Liver (tissue), 9 donors: Measurements from ENCODE around the gene STOX1. TPM values are rescaled to one million over a fixed set of nuclear protein-coding genes. Genes with fewer than 3 reads are reported as not detected.

Experiments
- DNase-seq: peaks from one replicate; pipeline ENCODE4 v3.0.0-alpha.2; 2017; ENCODE audit warnings: low spot score
- H3K27ac ChIP-seq, 2 donors: one replicate each; pipeline ENCODE4 v1.7.0; 2013; ENCODE audit warnings: inconsistent platforms in 2 of 2, low read length in 2 of 2, control low read depth in 1 of 2, low read depth in 1 of 2, mild to moderate bottlenecking in 1 of 2
- H3K27me3 ChIP-seq, 4 donors: one replicate each; pipeline versions ENCODE4 v1.6.1 to v1.7.0; 2013; ENCODE audit warnings: low read length in 3 of 4, inconsistent platforms in 1 of 4, mild to moderate bottlenecking in 1 of 4, moderate library complexity in 1 of 4; ENCODE audit not compliant: control insufficient read depth in 4 of 4, insufficient read depth in 4 of 4
- H3K36me3 ChIP-seq, 4 donors: one replicate each; pipeline versions ENCODE4 v1.6.1 to v1.7.0; 2013; ENCODE audit warnings: low read length in 3 of 4, mild to moderate bottlenecking in 3 of 4, low read depth in 1 of 4, moderate library complexity in 1 of 4; ENCODE audit not compliant: control insufficient read depth in 4 of 4, insufficient read depth in 3 of 4
- H3K4me1 ChIP-seq, 4 donors: one replicate each; pipeline versions ENCODE4 v1.6.1 to v1.7.0; 2013; ENCODE audit warnings: low read length in 3 of 4, mild to moderate bottlenecking in 3 of 4, moderate library complexity in 1 of 4; ENCODE audit not compliant: control insufficient read depth in 4 of 4, insufficient read depth in 4 of 4
- H3K4me3 ChIP-seq, 3 donors: one replicate each; pipeline versions ENCODE4 v1.6.1 to v1.7.0; 2013; ENCODE audit warnings: low read length in 3 of 3, control low read depth in 1 of 3, low read depth in 1 of 3, mild to moderate bottlenecking in 1 of 3
- H3K9ac ChIP-seq, 2 donors: one replicate each; pipeline ENCODE4 v1.7.0; 2013; ENCODE audit warnings: low read length in 2 of 2, mild to moderate bottlenecking in 2 of 2, moderate library complexity in 2 of 2, control low read depth in 1 of 2, low read depth in 1 of 2
- H3K9me3 ChIP-seq, 4 donors: one replicate each; pipeline versions ENCODE4 v1.6.1 to v1.7.0; 2013; ENCODE audit warnings: low read length in 3 of 4; ENCODE audit not compliant: control insufficient read depth in 4 of 4
- ATF3 ChIP-seq: IDR thresholded peaks from 2 replicates; pipeline ENCODE4 v1.6.1; 2016; ENCODE audit warnings: antibody characterized with exemption
- EGR1 ChIP-seq, 2 donors: IDR thresholded peaks; 2 replicates each; pipeline ENCODE4 v1.6.1; 2016 to 2018; ENCODE audit warnings: antibody characterized with exemption in 2 of 2, low read depth in 2 of 2
- FOXA1 ChIP-seq: IDR thresholded peaks from 2 replicates; pipeline ENCODE4 v1.6.1; 2016; ENCODE audit warnings: antibody characterized with exemption
- FOXA2 ChIP-seq: IDR thresholded peaks from 2 replicates; pipeline ENCODE4 v1.6.1; 2016; ENCODE audit warnings: antibody characterized with exemption
- GABPA ChIP-seq, 2 donors: IDR thresholded peaks in 1 of 2; conservative IDR thresholded peaks in 1 of 2; 2 replicates each; pipeline ENCODE4 v1.6.1; 2016; ENCODE audit warnings: antibody characterized with exemption in 2 of 2, mild to moderate bottlenecking in 1 of 2, moderate library complexity in 1 of 2
- HNF4G ChIP-seq: IDR thresholded peaks from 2 replicates; pipeline ENCODE4 v1.6.1; 2016; ENCODE audit warnings: antibody characterized with exemption
- JUND ChIP-seq, 2 donors: IDR thresholded peaks; 2 replicates each; pipeline ENCODE4 v1.6.1; 2016; ENCODE audit warnings: antibody characterized with exemption in 2 of 2
- NR2F2 ChIP-seq: IDR thresholded peaks from 2 replicates; pipeline ENCODE4 v1.6.1; 2016; ENCODE audit warnings: antibody characterized with exemption
- RAD21 ChIP-seq, 2 donors: IDR thresholded peaks; 2 replicates each; pipeline ENCODE4 v1.6.1; 2016; ENCODE audit warnings: antibody characterized with exemption in 2 of 2, mild to moderate bottlenecking in 2 of 2
- RXRA ChIP-seq, 2 donors: IDR thresholded peaks; 2 replicates each; pipeline ENCODE4 v1.6.1; 2017 to 2018; ENCODE audit warnings: antibody characterized with exemption in 2 of 2, mild to moderate bottlenecking in 1 of 2
- SP1 ChIP-seq: IDR thresholded peaks from 2 replicates; pipeline ENCODE4 v1.6.1; 2018; ENCODE audit warnings: antibody characterized with exemption, mild to moderate bottlenecking
- TAF1 ChIP-seq: conservative IDR thresholded peaks from 2 replicates; pipeline ENCODE4 v1.6.1; 2016; ENCODE audit warnings: antibody characterized with exemption, mild to moderate bottlenecking
- YY1 ChIP-seq: IDR thresholded peaks from 2 replicates; pipeline ENCODE4 v1.6.1; 2016; ENCODE audit warnings: antibody characterized with exemption, mild to moderate bottlenecking
- WGBS: extraction: QIAGEN DNeasy Blood & Tissue Kit; methylation state at CpG from one replicate; pipeline ENCODE4 v1.1.7; 2013; 5-methylcytosine and 5-hydroxymethylcytosine counted together
- polyA plus RNA-seq, 2 donors: library from polyadenylated mRNA; stranded (reverse) in 1 of 2; unstranded in 1 of 2; fragments of 200-250 nt in 1 of 2; fragments of >200 nt in 1 of 2; fragmentation: Nextera tagmentation in 1 of 2; extraction: Ambion mirVana in 1 of 2; gene quantifications; one replicate each; pipeline versions ENCODE4 v1.2.1 to v1.2.3, GENCODE V29; 2013 to 2015
- total RNA-seq, 2 donors: library from RNA; depleted of rRNA; stranded (reverse); fragments of >200 nt; gene quantifications; one replicate each; pipeline ENCODE4 v1.2.3, GENCODE V29; 2014
- TF ChIP-seq, protein P1 (sequence below): IDR thresholded peaks from 2 replicates; pipeline ENCODE4 v1.6.1; 2016; ENCODE audit warnings: antibody characterized with exemption, mild to moderate bottlenecking
- TF ChIP-seq, protein P2 (sequence below): IDR thresholded peaks from 2 replicates; pipeline ENCODE4 v1.6.1; 2016; ENCODE audit warnings: antibody characterized with exemption
- TF ChIP-seq, protein P3 (sequence below): IDR thresholded peaks from 2 replicates; pipeline ENCODE4 v1.6.1; 2016; ENCODE audit warnings: antibody characterized with exemption
- TF ChIP-seq, protein P4 (sequence below): fragments of 150-350 bp; IDR thresholded peaks from 2 replicates; pipeline ENCODE4 v1.5.1; 2017; ENCODE audit warnings: improper control_type of control experiment, low read depth, low read length; ENCODE audit not compliant: missing input control
- donor health status: healthy.
- donor health status: healthy.
- donor health status: healthy.
- donor health status: healthy.
- donor health status: healthy.

Gene STOX1
- total and polyA plus RNA-seq, 4 donors = 0.18 to 2.6 (median 0.33) TPM; not detected in 1

DNA sequence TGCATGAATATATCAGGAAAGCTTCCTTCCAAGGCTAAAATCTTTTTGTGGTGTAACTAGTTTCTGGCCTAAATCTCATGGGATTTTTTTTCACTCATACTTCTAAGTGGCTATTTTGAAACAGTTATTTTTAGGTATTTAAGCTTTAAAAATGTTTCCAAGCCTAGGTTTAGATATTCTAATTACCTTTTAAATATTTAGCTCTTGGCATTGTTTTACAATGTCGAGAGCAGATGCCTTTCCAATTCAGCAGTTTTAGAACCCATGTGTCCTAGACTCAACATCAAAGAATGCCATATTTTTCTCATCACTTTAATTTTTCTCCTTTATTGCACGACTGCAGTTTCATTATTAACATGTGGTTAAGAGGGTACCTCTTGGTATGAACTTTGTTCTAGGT, 27.1 kb upstream of the STOX1 start:
- no peak overlapping the region for H3K9ac ChIP-seq
- WGBS = 90% methylated on average over 2 of the region's 2 CpGs
- no peak for DNase-seq
- no peaks in the 10 kb centered on the region for H3K9me3 ChIP-seq
- H3K4me1 ChIP-seq = no peaks in the 10 kb centered on the region
- TF ChIP-seq HNF4G (no peak), TAF1 (no peak), SP1 (no peak), FOXA2 (no peak), RAD21 (IDR thresholded peaks at IDR 0.05) (no peak), JUND (IDR thresholded peaks at IDR 0.05) (no peak), EGR1 (IDR thresholded peaks at IDR 0.05; ENCODE audit: low read depth in 2 of 2) (no peak), ATF3 (no peak), YY1 (no peak), NR2F2 (no peak), GABPA (IDR thresholded peaks at IDR 0.05 in 1 of 2, conservative IDR thresholded peaks at IDR 0.05 in 1 of 2) (no peak), FOXA1 (no peak)
- TF ChIP-seq, protein P1, sequence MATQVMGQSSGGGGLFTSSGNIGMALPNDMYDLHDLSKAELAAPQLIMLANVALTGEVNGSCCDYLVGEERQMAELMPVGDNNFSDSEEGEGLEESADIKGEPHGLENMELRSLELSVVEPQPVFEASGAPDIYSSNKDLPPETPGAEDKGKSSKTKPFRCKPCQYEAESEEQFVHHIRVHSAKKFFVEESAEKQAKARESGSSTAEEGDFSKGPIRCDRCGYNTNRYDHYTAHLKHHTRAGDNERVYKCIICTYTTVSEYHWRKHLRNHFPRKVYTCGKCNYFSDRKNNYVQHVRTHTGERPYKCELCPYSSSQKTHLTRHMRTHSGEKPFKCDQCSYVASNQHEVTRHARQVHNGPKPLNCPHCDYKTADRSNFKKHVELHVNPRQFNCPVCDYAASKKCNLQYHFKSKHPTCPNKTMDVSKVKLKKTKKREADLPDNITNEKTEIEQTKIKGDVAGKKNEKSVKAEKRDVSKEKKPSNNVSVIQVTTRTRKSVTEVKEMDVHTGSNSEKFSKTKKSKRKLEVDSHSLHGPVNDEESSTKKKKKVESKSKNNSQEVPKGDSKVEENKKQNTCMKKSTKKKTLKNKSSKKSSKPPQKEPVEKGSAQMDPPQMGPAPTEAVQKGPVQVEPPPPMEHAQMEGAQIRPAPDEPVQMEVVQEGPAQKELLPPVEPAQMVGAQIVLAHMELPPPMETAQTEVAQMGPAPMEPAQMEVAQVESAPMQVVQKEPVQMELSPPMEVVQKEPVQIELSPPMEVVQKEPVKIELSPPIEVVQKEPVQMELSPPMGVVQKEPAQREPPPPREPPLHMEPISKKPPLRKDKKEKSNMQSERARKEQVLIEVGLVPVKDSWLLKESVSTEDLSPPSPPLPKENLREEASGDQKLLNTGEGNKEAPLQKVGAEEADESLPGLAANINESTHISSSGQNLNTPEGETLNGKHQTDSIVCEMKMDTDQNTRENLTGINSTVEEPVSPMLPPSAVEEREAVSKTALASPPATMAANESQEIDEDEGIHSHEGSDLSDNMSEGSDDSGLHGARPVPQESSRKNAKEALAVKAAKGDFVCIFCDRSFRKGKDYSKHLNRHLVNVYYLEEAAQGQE = no peak
- TF ChIP-seq, protein P2, sequence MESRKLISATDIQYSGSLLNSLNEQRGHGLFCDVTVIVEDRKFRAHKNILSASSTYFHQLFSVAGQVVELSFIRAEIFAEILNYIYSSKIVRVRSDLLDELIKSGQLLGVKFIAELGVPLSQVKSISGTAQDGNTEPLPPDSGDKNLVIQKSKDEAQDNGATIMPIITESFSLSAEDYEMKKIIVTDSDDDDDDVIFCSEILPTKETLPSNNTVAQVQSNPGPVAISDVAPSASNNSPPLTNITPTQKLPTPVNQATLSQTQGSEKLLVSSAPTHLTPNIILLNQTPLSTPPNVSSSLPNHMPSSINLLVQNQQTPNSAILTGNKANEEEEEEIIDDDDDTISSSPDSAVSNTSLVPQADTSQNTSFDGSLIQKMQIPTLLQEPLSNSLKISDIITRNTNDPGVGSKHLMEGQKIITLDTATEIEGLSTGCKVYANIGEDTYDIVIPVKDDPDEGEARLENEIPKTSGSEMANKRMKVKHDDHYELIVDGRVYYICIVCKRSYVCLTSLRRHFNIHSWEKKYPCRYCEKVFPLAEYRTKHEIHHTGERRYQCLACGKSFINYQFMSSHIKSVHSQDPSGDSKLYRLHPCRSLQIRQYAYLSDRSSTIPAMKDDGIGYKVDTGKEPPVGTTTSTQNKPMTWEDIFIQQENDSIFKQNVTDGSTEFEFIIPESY = no peak
- no peak overlapping the region for H3K4me3 ChIP-seq
- peaks cover 2 to 4% (median 3%) of the 10 kb centered on the region in 4 donors for H3K36me3 ChIP-seq
- H3K27me3 ChIP-seq = no peaks in the 10 kb centered on the region
- no peak overlapping the region for H3K27ac ChIP-seq

DNA sequence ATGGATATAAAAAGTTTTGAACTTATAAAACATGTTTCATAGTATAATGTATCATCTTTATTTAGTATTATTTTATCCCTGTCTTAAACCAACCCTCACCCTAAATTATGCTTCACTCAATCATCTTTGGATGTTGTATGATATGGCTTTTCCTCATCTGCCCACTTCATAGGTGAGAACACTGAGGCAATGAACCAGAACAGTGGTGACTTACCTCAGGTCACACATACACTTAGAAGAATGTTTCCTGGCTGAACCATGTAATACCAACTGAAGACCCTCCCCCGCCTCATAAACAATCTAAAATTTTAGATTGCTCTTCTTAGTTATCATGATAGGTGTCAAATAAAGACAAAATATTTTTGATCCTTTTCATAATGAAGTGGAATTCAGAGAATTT, 22.6 kb upstream of the STOX1 start:
- Histone ChIP-seq H3K27me3 (no peaks in the 10 kb centered on the region), H3K9me3 (no peaks in the 10 kb centered on the region), H3K4me1 (no peaks in the 10 kb centered on the region), H3K9ac (no peak overlapping the region), H3K27ac (no peak overlapping the region), H3K4me3 (no peak overlapping the region), H3K36me3 (no peaks in the 10 kb centered on the region)
- no peak for DNase-seq
- WGBS = 97% methylated on average over 1 of the region's 1 CpG
- TF ChIP-seq GABPA (IDR thresholded peaks at IDR 0.05 in 1 of 2, conservative IDR thresholded peaks at IDR 0.05 in 1 of 2) (no peak), FOXA2 (no peak), TAF1 (no peak), JUND (IDR thresholded peaks at IDR 0.05) (no peak), FOXA1 (no peak), HNF4G (no peak), YY1 (no peak), ATF3 (no peak), EGR1 (IDR thresholded peaks at IDR 0.05; ENCODE audit: low read depth in 2 of 2) (no peak), SP1 (no peak), RXRA (IDR thresholded peaks at IDR 0.05) (no peak), RAD21 (IDR thresholded peaks at IDR 0.05) (no peak), NR2F2 (no peak)
- TF ChIP-seq, protein P1 = no peak
- TF ChIP-seq, protein P2 = no peak
- TF ChIP-seq, protein P3, sequence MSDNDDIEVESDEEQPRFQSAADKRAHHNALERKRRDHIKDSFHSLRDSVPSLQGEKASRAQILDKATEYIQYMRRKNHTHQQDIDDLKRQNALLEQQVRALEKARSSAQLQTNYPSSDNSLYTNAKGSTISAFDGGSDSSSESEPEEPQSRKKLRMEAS = no peak
- TF ChIP-seq, protein P4, sequence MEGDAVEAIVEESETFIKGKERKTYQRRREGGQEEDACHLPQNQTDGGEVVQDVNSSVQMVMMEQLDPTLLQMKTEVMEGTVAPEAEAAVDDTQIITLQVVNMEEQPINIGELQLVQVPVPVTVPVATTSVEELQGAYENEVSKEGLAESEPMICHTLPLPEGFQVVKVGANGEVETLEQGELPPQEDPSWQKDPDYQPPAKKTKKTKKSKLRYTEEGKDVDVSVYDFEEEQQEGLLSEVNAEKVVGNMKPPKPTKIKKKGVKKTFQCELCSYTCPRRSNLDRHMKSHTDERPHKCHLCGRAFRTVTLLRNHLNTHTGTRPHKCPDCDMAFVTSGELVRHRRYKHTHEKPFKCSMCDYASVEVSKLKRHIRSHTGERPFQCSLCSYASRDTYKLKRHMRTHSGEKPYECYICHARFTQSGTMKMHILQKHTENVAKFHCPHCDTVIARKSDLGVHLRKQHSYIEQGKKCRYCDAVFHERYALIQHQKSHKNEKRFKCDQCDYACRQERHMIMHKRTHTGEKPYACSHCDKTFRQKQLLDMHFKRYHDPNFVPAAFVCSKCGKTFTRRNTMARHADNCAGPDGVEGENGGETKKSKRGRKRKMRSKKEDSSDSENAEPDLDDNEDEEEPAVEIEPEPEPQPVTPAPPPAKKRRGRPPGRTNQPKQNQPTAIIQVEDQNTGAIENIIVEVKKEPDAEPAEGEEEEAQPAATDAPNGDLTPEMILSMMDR = no peak
